Mucosa of rectum (tissue), 2 donors: ENCODE results near the gene SRRM3.
"Not testable (repeated sequence)": the region's sequence is repeated elsewhere in the genome, so short reads cannot be mapped to it uniquely, and the experiment has no call there.

Source experiments
- H3K27ac ChIP-seq, 2 donors: one replicate each; pipeline ENCODE4 v1.7.0; 2013; ENCODE audit warnings: inconsistent platforms in 2 of 2, low read depth in 2 of 2, low read length in 2 of 2
- H3K27me3 ChIP-seq, 2 donors: one replicate each; pipeline ENCODE4 v1.7.0; 2013; ENCODE audit warnings: low read length in 2 of 2; ENCODE audit not compliant: control insufficient read depth in 2 of 2, insufficient read depth in 2 of 2
- H3K36me3 ChIP-seq, 2 donors: one replicate each; pipeline ENCODE4 v1.7.0; 2013; ENCODE audit warnings: low read length in 2 of 2; ENCODE audit not compliant: control insufficient read depth in 2 of 2, insufficient read depth in 2 of 2
- H3K4me1 ChIP-seq, 2 donors: one replicate each; pipeline ENCODE4 v1.7.0; 2013; ENCODE audit warnings: low read length in 2 of 2, mild to moderate bottlenecking in 1 of 2; ENCODE audit not compliant: control insufficient read depth in 2 of 2, insufficient read depth in 2 of 2
- H3K4me3 ChIP-seq, 2 donors: one replicate each; pipeline ENCODE4 v1.7.0; 2013; ENCODE audit warnings: low read length in 2 of 2
- H3K9ac ChIP-seq, 2 donors: one replicate each; pipeline ENCODE4 v1.7.0; 2013; ENCODE audit warnings: low read length in 2 of 2, low read depth in 1 of 2, mild to moderate bottlenecking in 1 of 2
- H3K9me3 ChIP-seq, 2 donors: one replicate each; pipeline ENCODE4 v1.7.0; 2013; ENCODE audit warnings: low read length in 2 of 2; ENCODE audit not compliant: control insufficient read depth in 2 of 2
- donor health status: healthy.
- donor health status: Normal muscosa, but diverticular disease.

SRRM3 gene

GRCh38 chr7:76225951-76226350, 24.3 kb downstream of the SRRM3 start:
- Histone ChIP-seq H3K27me3 (peaks cover 4 to 8% of the 10 kb centered on the region in 2 donors), H3K4me1 (no peaks in the 10 kb centered on the region), H3K27ac (no peak overlapping the region), H3K9ac (no peak overlapping the region), H3K36me3 (no peaks in the 10 kb centered on the region), H3K4me3 (no peak overlapping the region), H3K9me3 (no peaks in the 10 kb centered on the region)

- H3K27ac ChIP-seq, H3K36me3 ChIP-seq, H3K9ac ChIP-seq, H3K4me3 ChIP-seq, H3K4me1 ChIP-seq, H3K9me3 ChIP-seq: not testable (repeated sequence)
- peaks cover 10% of the 10 kb centered on the region in 2 donors for H3K27me3 ChIP-seq
Measured at GRCh38 chr7:76226878-76227423, 25.3 kb downstream of the SRRM3 start.

GRCh38 chr7:76230214-76230613, 28.5 kb downstream of the SRRM3 start:
- Histone ChIP-seq H3K4me1 (peaks cover 0 to 5% of the 10 kb centered on the region in 2 donors), H3K4me3 (no peak overlapping the region), H3K27ac (no peak overlapping the region), H3K9ac (no peak overlapping the region), H3K36me3 (no peaks in the 10 kb centered on the region), H3K9me3 (no peaks in the 10 kb centered on the region), H3K27me3 (peaks cover 15 to 23% of the 10 kb centered on the region in 2 donors)

GRCh38 chr7:76231071-76231470, 29.4 kb downstream of the SRRM3 start:
- H3K9ac ChIP-seq, result no peak overlapping the region
- H3K27me3 ChIP-seq, result peaks cover 13 to 19% of the 10 kb centered on the region in 2 donors
- H3K4me3 ChIP-seq, result no peak overlapping the region
- H3K27ac ChIP-seq, result no peak overlapping the region
- H3K4me1 ChIP-seq, result peaks cover 0 to 5% of the 10 kb centered on the region in 2 donors
- no peaks in the 10 kb centered on the region for H3K36me3 ChIP-seq
- no peaks in the 10 kb centered on the region for H3K9me3 ChIP-seq

GRCh38 chr7:76231583-76231982, 29.9 kb downstream of the SRRM3 start:
- no peak overlapping the region for H3K27ac ChIP-seq
- H3K36me3 ChIP-seq, result no peaks in the 10 kb centered on the region
- peaks cover 14 to 17% of the 10 kb centered on the region in 2 donors for H3K27me3 ChIP-seq
- H3K9ac ChIP-seq, result no peak overlapping the region
- no peaks in the 10 kb centered on the region for H3K9me3 ChIP-seq
- peaks cover 0 to 5% of the 10 kb centered on the region in 2 donors for H3K4me1 ChIP-seq
- H3K4me3 ChIP-seq, result no peak overlapping the region

DNA sequence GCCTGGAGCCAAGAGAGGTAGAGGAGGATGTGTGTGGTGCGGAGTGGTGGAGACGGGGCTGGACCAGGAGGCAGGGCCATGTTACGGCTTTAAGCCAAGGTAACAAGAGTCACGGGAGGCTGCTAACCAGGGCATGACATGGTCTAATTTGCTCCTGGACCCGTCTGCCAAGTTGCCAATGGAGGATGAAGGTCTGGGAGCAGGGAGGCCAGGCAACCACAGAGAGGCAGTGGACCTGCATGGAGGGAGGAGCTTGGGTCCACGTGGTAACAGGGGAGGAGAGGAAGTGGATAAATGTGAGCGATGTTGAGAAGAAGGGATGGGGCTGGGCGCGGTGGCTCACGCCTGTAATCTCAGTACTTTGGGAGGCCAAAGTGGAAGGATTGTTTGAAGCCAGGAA, 31.0 kb downstream of the SRRM3 start:
- no peak overlapping the region for H3K4me3 ChIP-seq
- no peak overlapping the region for H3K27ac ChIP-seq
- peaks cover 0 to 5% of the 10 kb centered on the region in 2 donors for H3K4me1 ChIP-seq
- no peak overlapping the region for H3K9ac ChIP-seq
- no peaks in the 10 kb centered on the region for H3K9me3 ChIP-seq
- peaks cover 17% of the 10 kb centered on the region in 2 donors for H3K27me3 ChIP-seq
- no peaks in the 10 kb centered on the region for H3K36me3 ChIP-seq

- Histone ChIP-seq H3K36me3 (no peaks in the 10 kb centered on the region), H3K27ac (no peak overlapping the region)
Measured at GRCh38 chr7:76233538-76234281, 32.0 kb downstream of the SRRM3 start.

DNA sequence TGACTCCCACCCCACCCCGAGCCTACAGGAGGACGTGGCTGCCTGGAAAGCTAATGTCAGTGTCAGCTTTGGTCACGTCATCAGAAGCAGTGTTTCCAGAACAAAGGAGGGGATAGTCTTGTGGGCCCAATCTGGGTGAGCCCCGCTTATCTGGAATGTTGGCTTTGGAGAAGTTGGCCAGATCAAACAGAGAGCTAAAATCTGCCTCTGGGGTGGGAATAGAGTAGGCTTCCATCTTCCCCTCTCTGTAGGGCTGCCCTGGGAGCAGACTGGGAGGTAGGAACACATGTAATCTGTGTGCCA, 32.5 kb downstream of the SRRM3 start:
- Histone ChIP-seq H3K4me1 (peaks cover 0 to 5% of the 10 kb centered on the region in 2 donors), H3K36me3 (no peaks in the 10 kb centered on the region)

More at GRCh38 chr7:76233538-76234281, 32.0 kb downstream of the SRRM3 start:
- Histone ChIP-seq H3K4me1 (peaks cover 0 to 5% of the 10 kb centered on the region in 2 donors), H3K27me3 (peaks cover 17 to 19% of the 10 kb centered on the region in 2 donors), H3K9me3 (no peaks in the 10 kb centered on the region), H3K9ac (no peak overlapping the region), H3K4me3 (no peak overlapping the region)

DNA sequence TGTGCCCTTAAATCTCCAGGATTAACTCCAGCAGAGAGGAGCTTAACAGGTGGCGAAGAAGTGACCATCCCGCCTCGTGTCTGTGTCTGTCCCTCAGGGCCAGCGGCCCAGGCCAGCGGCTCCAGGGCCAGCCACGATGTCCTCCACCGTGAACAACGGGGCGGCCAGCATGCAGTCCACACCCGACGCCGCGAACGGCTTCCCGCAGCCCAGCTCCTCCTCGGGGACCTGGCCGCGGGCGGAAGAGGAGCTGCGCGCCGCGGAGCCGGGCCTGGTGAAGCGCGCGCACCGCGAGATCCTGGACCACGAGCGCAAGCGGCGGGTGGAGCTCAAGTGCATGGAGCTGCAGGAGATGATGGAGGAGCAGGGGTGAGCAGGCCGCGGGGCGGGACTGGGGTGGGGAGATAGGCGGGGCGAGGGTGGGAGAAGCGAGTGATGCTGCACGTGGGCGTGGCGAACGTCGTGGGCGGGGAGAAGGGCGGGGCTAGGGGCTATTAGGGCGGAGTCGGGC, 33.3 kb downstream of the SRRM3 start:
- no peak overlapping the region for H3K9ac ChIP-seq
- H3K9me3 ChIP-seq, result no peaks in the 10 kb centered on the region
- no peaks in the 10 kb centered on the region for H3K36me3 ChIP-seq
- peak overlapping the region in 1 of 2 donors; percentile 38 for H3K4me3 ChIP-seq
- H3K27me3 ChIP-seq, result peaks cover 17 to 19% of the 10 kb centered on the region in 2 donors
- H3K27ac ChIP-seq, result no peak overlapping the region
- H3K4me1 ChIP-seq, result peaks cover 0 to 5% of the 10 kb centered on the region in 2 donors

More for the DNA sequence above, 32.5 kb downstream of the SRRM3 start:
- H3K27ac ChIP-seq, result no peak overlapping the region
- H3K4me3 ChIP-seq, result no peak overlapping the region
- no peak overlapping the region for H3K9ac ChIP-seq
- H3K27me3 ChIP-seq, result peaks cover 17 to 19% of the 10 kb centered on the region in 2 donors
- no peaks in the 10 kb centered on the region for H3K9me3 ChIP-seq

DNA sequence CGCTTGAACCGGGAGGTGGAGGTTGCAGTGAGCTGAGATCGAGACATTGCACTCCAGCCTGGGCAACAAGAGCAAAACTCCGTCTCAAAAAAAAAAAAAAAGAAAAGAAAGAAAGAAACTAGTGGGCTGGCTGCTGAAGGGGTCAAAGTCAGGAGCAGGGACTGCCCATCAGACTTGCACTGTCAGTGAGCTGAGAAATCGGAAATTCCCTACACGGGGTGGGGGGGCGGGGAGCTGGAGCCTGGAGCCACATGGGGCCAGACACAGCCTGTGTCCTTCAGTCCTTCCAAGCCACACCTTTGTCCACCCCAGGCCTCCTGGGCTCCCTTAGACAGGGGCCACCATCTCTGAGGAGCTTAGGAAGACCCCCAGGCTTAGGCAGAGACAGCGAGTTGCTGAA, 34.5 kb downstream of the SRRM3 start:
- no peak overlapping the region for H3K4me3 ChIP-seq
- no peaks in the 10 kb centered on the region for H3K9me3 ChIP-seq
- H3K4me1 ChIP-seq, result peaks cover 0 to 5% of the 10 kb centered on the region in 2 donors
- H3K9ac ChIP-seq, result no peak overlapping the region
- H3K27me3 ChIP-seq, result peaks cover 16 to 17% of the 10 kb centered on the region in 2 donors
- no peaks in the 10 kb centered on the region for H3K36me3 ChIP-seq
- H3K27ac ChIP-seq, result no peak overlapping the region
